KOPT-K1 (cell line): ENCODE measurements around the gene ST8SIA1.
A peak's percentile ranks its signal among the peaks of the same experiment; 100 is the strongest.
"Not testable (repeated sequence)": the region's sequence is repeated elsewhere in the genome, so short reads cannot be mapped to it uniquely, and the experiment has no call there.

Source experiments
- H3K27ac ChIP-seq: fragments of 200-600 bp; sonication (generic); 2 replicates; pipeline ENCODE4 v1.5.1; 2016; ENCODE audit warnings: antibody characterized with exemption, mild to moderate bottlenecking, low read depth, low read length; ENCODE audit not compliant: poor library complexity, severe bottlenecking
- H3K36me3 ChIP-seq: fragments of 200-600 bp; sonication (generic); 2 replicates; pipeline ENCODE4 v1.5.1; 2017; ENCODE audit warnings: antibody characterized with exemption, mild to moderate bottlenecking, low read length, moderate library complexity; ENCODE audit not compliant: insufficient read depth
- H3K9me3 ChIP-seq: fragments of 200-600 bp; sonication (generic); 2 replicates; pipeline ENCODE4 v1.5.1; 2017; ENCODE audit warnings: antibody characterized with exemption, low read length, mild to moderate bottlenecking; ENCODE audit not compliant: insufficient read depth, poor library complexity, severe bottlenecking

Gene ST8SIA1

GRCh38 chr12:22160396-22161003 lies 174.0 kb downstream of the ST8SIA1 start:
- H3K9me3 ChIP-seq = peaks cover 10% of the 10 kb centered on the region
- no peaks in the 10 kb centered on the region for H3K36me3 ChIP-seq
- H3K27ac ChIP-seq = peak overlapping the region; percentile 73

GRCh38 chr12:22149286-22149685 lies 185.2 kb downstream of the ST8SIA1 start:
- H3K27ac ChIP-seq, H3K36me3 ChIP-seq, H3K9me3 ChIP-seq: not testable (repeated sequence)

DNA sequence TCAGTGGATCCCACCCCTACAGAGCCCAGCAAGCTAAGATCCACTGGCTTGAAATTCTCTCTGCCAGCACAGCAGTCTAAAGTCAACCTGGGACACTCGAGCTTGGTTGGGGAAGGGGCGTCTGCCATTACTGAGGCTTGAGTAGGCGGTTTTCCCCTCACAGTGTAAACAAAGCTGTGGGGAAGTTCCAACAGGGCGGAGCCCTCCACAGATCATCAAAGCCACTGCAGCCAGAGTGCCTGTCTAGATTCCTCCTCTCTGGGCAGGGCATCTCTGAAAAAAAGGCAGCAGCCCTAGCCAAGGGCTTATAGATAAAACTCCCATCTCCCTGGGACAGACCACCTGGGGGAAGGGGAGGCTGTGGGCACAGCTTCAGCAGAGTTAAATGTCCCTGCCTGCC lies 187.8 kb downstream of the ST8SIA1 start:
- H3K27ac ChIP-seq, H3K9me3 ChIP-seq, H3K36me3 ChIP-seq: not testable (repeated sequence)
